ENCODE data around the gene FBXL19.
"Not testable (repeated sequence)": the region's sequence is repeated elsewhere in the genome, so short reads cannot be mapped to it uniquely, and the experiment has no call there.

The FBXL19 gene

DNA sequence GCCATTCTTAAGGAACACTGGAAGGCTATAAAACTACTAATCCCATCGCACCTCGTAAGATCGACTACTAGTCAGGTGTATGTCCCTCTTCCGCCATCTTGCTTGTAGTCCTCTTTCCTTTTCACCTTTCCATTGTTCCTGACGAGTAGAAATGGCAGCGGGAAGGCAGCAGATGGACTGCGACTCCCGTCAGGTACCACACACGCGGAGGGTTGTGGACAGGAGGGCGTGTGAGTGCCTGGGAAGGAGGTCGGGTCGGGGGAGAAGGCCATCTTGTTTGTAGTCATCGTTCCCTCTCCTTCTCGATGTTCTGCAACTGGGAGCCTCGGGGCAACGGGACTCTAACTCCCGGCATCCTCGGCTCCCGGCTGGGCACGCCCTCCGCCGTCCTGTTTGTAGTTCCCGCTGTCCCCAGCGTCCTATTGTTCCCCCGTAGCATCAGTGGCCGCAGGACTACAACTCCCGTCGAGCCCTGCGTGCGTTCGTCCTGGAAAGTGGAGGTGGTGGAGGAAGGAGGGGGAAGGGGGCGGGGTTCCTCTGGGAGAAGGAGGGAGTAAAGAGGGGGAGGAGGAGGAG lies 324 bp upstream of the FBXL19 start:
- peak; percentile 94 for DNase-seq

- no peak for DNase-seq
These were observed 922 bp downstream of the FBXL19 start for GRCh38 chr16:30924076-30924912.

DNA sequence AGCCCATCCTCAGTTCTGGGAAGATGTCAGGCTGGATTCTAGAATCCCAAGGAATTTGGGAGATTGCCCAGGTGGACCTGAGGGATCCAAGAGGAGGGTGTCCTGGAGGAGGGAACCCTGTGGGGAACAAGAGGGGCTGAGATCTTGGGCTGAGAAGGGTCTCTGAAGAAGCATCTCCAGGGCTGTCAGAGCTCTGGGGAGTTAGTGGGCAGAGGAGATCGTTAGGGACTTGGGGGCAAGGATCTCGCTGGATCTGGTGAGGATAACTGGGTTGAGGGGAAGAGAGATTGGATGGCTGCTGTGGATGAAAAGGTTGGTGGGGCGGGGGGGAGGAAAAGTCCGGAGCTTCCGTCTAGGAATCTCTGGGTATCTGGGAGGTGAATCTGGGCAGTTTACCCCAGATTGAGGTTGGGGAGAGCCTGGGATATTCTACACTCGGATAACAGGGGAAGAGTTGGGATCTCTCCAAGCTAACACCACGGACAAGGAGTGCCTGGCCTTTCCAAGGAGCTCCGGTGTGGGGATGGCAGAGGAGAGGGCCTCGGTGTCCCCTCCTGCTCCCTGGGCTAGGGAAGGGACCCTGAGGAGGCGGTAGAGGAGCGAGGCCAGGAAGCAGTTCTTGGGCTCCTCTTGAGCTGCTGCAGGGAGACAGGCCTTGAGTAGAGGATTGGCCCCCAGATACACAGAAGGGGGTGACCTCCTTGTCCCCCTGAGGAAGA lies 1.7 kb downstream of the FBXL19 start:
- DNase-seq: no peak

- DNase-seq: no peak
These were observed 2.2 kb downstream of the FBXL19 start for GRCh38 chr16:30925632-30925987.

- DNase-seq: no peak
These were observed 2.8 kb downstream of the FBXL19 start for GRCh38 chr16:30925995-30926811.

- no peak for DNase-seq
These were observed 3.8 kb downstream of the FBXL19 start for GRCh38 chr16:30926937-30927788.

DNA sequence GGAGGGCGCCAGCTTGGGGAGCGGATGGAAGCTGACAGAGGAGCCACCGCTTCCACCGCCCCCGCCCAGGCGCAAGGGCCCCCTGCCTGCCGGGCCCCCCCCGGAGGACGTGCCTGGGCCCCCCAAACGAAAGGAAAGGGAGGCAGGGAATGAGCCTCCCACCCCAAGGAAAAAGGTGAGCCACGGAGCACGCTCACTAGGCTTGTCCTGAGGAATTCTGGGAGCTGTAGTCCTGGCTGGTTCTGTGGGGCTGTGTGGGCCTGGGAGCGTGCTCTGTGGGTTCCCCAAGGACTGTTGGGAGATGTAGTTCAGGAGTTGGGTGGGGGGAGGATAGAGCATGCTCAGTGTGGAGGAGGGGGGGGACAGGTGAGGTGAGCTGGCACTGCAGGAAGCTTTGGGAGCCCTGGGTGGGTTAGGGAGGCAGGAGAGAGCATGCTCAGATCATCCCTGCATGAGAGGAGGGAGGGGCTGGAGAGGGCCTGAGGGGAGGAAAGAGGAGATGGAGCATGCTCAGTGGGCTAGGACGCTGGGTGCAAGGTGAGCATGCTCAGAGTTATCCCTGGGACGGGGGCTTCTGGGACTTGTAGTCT lies 4.5 kb downstream of the FBXL19 start:
- DNase-seq: no peak

GRCh38 chr16:30928390-30928789 lies 5.0 kb downstream of the FBXL19 start:
- DNase-seq: no peak

GRCh38 chr16:30929167-30929566 lies 5.8 kb downstream of the FBXL19 start:
- no peak for DNase-seq

GRCh38 chr16:30930160-30930571 lies 6.8 kb downstream of the FBXL19 start:
- no peak for DNase-seq

- no peak for DNase-seq
These were observed 7.8 kb downstream of the FBXL19 start for GRCh38 chr16:30931068-30931650.

DNA sequence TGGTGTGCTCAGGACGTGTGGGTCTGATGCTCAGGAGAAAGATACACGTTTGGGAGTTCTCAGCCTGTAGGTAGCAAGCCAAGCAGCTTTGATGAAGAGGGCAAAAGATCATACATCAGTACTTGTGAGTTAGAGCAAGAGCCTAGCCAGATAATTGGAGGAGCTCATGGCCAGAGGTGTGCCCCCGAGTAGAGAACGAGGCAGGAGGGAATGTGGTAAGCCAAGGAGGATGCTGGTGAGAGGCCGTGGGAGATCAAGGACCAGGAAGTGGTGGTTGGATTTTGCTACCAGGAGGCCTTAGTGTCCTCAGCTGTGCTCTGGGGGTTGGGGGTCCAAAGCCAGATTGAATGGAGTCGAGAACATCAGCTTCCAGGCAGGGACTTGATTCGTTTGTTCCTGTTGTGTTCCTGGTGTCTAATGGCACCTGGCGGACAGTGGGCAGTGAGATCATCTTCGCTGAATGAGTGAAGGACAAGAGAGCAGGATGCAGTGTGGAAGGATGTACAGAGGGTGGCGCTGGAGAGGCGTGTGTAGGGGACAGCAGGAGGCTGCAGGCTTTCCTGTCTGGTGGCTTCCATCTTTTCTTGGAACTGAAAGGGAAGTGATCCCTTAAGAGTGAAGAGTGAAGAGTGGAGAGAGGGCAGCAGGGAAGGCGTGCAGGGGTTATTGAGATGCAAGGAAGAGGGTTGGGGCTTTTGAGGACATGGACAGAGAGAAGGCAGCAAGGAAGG lies 11.6 kb downstream of the FBXL19 start:
- DNase-seq: no peak

- no peak for DNase-seq
These were observed 14.3 kb downstream of the FBXL19 start for GRCh38 chr16:30937692-30938091.

- DNase-seq: not testable (repeated sequence)
These were observed 16.2 kb downstream of the FBXL19 start for GRCh38 chr16:30939571-30939970.

DNA sequence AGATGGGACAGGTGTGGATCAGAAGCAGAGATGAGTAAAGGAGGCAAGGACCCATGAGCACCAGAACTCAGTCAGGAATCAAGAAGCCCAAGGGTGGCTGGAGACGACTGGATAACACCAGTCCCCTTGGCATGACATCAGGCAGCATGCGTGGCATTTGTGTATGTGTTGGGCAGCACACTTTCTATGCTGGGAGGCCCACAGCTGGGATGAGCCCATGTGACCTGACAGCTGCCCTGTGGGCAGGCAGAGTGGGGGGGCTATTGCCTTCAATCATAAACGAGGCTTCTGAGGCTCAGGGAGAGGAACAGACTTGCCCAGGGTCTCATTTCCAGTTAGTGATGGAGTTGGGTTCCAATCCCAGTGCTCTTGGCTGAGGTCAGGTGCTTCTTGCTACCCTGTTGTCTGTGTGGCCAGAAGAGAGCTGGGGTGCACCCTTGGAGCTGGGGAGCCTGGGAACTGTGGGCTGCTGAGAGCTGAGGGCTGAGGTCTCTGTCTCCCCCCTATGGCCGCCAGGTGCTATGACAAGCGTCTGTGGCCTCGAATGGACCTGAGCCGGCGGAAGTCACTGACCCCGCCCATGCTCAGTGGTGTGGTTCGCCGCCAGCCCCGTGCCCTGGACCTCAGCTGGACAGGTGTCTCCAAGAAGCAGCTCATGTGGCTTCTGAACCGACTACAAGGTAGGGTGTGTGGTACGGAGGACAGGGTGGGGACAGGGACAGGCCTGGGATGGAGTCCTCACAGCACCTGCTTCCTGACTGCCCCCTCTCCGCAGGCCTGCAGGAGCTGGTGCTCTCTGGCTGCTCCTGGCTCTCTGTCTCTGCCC lies 18.4 kb downstream of the FBXL19 start:
- DNase-seq: peak; percentile 62

DNA sequence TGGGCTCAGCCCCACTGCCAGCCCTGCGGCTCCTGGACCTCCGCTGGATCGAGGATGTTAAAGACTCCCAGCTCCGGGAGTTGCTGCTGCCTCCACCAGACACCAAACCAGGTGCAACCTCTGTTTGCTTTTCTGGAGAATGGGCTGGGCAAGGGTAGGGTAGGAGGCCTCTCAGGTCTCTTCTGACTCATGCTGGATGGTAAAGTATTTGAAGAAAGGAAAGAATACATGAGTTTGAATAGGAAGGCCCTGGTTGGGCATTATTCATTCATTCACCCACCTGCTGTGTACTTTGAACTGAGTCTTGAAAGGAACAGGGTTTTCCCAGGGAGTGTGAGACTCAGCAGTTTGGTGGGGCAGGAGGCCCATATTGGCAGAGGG lies 19.0 kb downstream of the FBXL19 start:
- no peak for DNase-seq

- no peak for DNase-seq
These were observed 21.0 kb downstream of the FBXL19 start for GRCh38 chr16:30944352-30944751.

- no peak for DNase-seq
These were observed 23.5 kb downstream of the FBXL19 start for GRCh38 chr16:30946671-30947540.

DNA sequence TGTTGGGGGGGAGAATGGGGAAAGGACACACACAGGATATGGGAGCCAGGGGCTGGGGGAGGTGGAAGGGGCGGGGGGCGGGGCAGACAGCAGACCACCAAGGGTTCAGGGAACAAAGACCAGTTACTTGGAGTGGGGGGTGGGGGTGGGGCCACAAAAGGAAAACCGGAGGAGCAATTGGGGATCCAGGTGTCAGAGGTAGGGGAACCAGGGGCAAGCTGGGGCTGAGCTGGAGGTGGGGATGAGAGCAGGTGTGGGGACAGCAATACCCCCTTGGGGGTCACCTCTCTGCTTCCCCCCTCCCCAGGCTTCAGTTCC lies 24.1 kb downstream of the FBXL19 start:
- DNase-seq: no peak
